ENCODE measurements around the gene LGALS3BP. TPM values are rescaled to one million over a fixed set of nuclear protein-coding genes. Genes with fewer than 3 reads are reported as not detected.

The LGALS3BP gene
- total and polyA plus RNA-seq, 2 of the 13 experiments (the other 11 are each of a cell fraction or from before 2014, with no cell fraction given) = 137 to 332 TPM

- TF ChIP-seq FOXO4 (CRISPR knock-in tag; conservative IDR thresholded peaks at IDR 0.05) = no peak
- no peak for TF ChIP-seq AHR (CRISPR knock-in tag; IDR thresholded peaks at IDR 0.05)
- peak; percentile 55 for TF ChIP-seq ZNF331 (CRISPR knock-in tag; IDR thresholded peaks at IDR 0.05)
- TF ChIP-seq HOXA5 (CRISPR knock-in tag; IDR thresholded peaks at IDR 0.05) = no peak
- TF ChIP-seq DNMT1 (CRISPR knock-in tag; IDR thresholded peaks at IDR 0.05) = no peak
- TF ChIP-seq, protein P1, sequence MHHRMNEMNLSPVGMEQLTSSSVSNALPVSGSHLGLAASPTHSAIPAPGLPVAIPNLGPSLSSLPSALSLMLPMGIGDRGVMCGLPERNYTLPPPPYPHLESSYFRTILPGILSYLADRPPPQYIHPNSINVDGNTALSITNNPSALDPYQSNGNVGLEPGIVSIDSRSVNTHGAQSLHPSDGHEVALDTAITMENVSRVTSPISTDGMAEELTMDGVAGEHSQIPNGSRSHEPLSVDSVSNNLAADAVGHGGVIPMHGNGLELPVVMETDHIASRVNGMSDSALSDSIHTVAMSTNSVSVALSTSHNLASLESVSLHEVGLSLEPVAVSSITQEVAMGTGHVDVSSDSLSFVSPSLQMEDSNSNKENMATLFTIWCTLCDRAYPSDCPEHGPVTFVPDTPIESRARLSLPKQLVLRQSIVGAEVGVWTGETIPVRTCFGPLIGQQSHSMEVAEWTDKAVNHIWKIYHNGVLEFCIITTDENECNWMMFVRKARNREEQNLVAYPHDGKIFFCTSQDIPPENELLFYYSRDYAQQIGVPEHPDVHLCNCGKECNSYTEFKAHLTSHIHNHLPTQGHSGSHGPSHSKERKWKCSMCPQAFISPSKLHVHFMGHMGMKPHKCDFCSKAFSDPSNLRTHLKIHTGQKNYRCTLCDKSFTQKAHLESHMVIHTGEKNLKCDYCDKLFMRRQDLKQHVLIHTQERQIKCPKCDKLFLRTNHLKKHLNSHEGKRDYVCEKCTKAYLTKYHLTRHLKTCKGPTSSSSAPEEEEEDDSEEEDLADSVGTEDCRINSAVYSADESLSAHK (CRISPR knock-in tag; IDR thresholded peaks at IDR 0.05; ENCODE audit: borderline replicate concordance) = no peak
- peak; percentile 86 for TF ChIP-seq ZFP1 (CRISPR knock-in tag; IDR thresholded peaks at IDR 0.05)
- peak; percentile 39 for TF ChIP-seq TARDBP (CRISPR knock-in tag; IDR thresholded peaks at IDR 0.05)
- no peak for TF ChIP-seq PCBP1 (IDR thresholded peaks at IDR 0.05; ENCODE audit: borderline replicate concordance, low read depth, low read length)
- peak; percentile 37; the same call in 1 of the 2 replicates for TF ChIP-seq IRF2 (CRISPR knock-in tag; IDR thresholded peaks at IDR 0.05)
- TF ChIP-seq TMF1 (CRISPR knock-in tag; IDR thresholded peaks at IDR 0.05; ENCODE audit: low read depth) = no peak
- TF ChIP-seq ZNF20 (CRISPR knock-in tag; IDR thresholded peaks at IDR 0.05) = no peak
- TF ChIP-seq MED8 (CRISPR knock-in tag; IDR thresholded peaks at IDR 0.05; ENCODE audit: insufficient replicate concordance) = peak; percentile 83
- peak; percentile 86 for TF ChIP-seq GATAD2A (CRISPR knock-in tag; IDR thresholded peaks at IDR 0.05)
- no peak for TF ChIP-seq MATR3 (CRISPR knock-in tag; IDR thresholded peaks at IDR 0.05)
- no peak; the same call in 1 of the 2 replicates for TF ChIP-seq ZNF224 (CRISPR knock-in tag; IDR thresholded peaks at IDR 0.05)
- peak; percentile 82 to 97 for TF ChIP-seq POLR2A (IDR thresholded peaks at IDR 0.05; ENCODE audit: insufficient read depth in 1 of 2, low read depth in 2 of 2, low read length in 2 of 2)
- 0 out of 2 replicates have a peak, but pooled peaks have one; percentile 24 for TF ChIP-seq ZNF720 (CRISPR knock-in tag; IDR thresholded peaks at IDR 0.05)
- no peak for TF ChIP-seq ZKSCAN5 (CRISPR knock-in tag; IDR thresholded peaks at IDR 0.05)
- peak; percentile 95 for TF ChIP-seq MYC (CRISPR knock-in tag; IDR thresholded peaks at IDR 0.05; ENCODE audit: borderline replicate concordance)
- TF ChIP-seq RCOR2 (CRISPR knock-in tag; IDR thresholded peaks at IDR 0.05) = peak; percentile 56; the same call in 1 of the 2 replicates
- TF ChIP-seq GABPA (IDR thresholded peaks at IDR 0.05; ENCODE audit: low read depth, low read length) = no peak
- no peak for TF ChIP-seq GABPA (CRISPR knock-in tag; IDR thresholded peaks at IDR 0.05; ENCODE audit: low read depth)
- TF ChIP-seq ZKSCAN8 (CRISPR knock-in tag; IDR thresholded peaks at IDR 0.05; ENCODE audit: borderline replicate concordance) = peak; percentile 76
- no peak for TF ChIP-seq BHLHE40 (IDR thresholded peaks at IDR 0.05; ENCODE audit: low read length)
- no peak for TF ChIP-seq SUZ12 (IDR thresholded peaks at IDR 0.05; ENCODE audit: low read depth, low read length)
- TF ChIP-seq, protein P2, sequence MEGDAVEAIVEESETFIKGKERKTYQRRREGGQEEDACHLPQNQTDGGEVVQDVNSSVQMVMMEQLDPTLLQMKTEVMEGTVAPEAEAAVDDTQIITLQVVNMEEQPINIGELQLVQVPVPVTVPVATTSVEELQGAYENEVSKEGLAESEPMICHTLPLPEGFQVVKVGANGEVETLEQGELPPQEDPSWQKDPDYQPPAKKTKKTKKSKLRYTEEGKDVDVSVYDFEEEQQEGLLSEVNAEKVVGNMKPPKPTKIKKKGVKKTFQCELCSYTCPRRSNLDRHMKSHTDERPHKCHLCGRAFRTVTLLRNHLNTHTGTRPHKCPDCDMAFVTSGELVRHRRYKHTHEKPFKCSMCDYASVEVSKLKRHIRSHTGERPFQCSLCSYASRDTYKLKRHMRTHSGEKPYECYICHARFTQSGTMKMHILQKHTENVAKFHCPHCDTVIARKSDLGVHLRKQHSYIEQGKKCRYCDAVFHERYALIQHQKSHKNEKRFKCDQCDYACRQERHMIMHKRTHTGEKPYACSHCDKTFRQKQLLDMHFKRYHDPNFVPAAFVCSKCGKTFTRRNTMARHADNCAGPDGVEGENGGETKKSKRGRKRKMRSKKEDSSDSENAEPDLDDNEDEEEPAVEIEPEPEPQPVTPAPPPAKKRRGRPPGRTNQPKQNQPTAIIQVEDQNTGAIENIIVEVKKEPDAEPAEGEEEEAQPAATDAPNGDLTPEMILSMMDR (CRISPR knock-in tag; IDR thresholded peaks at IDR 0.05) = peak; percentile 24; the same call in 1 of the 2 replicates
- no peak for TF ChIP-seq ZNF33A (CRISPR knock-in tag; IDR thresholded peaks at IDR 0.05; ENCODE audit: borderline replicate concordance)
- no peak for TF ChIP-seq ZNF24 (IDR thresholded peaks at IDR 0.05)
- no peak for TF ChIP-seq ZNF432 (CRISPR knock-in tag; IDR thresholded peaks at IDR 0.05; ENCODE audit: borderline replicate concordance)
Observed at GRCh38 chr17:79027274-79027924, 47.7 kb upstream of the LGALS3BP start (continued).

All from HepG2 (cell line).